SH-SY5Y (cell line): ENCODE results near the gene COQ5.

Source experiments
- GATA2 ChIP-seq: IDR thresholded peaks from 2 replicates; pipeline ENCODE4 v1.6.1; 2011; ENCODE audit warnings: mild to moderate bottlenecking, low read depth, low read length
- GATA3 ChIP-seq: IDR thresholded peaks from 2 replicates; pipeline ENCODE4 v1.6.1; 2011; ENCODE audit warnings: low read depth, mild to moderate bottlenecking, low read length, moderate library complexity

DNA sequence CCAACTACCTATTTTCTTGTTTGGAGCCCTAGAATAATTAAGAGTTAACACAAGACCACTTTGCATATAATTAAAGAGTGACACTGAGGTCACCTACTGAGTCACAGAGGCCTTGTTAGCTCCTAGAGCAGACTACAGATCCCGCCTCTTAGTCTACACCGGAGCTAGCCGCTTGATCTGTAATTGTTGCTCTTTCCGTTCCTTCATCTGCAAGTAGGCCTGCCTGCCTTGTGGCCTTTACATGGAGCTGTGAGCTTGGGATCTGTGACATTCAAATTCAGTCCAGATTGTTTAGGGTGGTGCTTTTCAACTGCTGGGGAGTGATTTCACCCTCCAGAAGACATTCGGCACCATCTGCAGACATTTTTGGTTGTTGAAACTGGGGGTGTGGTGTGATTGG is 38.6 kb downstream of the COQ5 start:
- TF ChIP-seq GATA2 (no peak), GATA3 (no peak)
